ENCODE data around the gene STEAP3. TPM values are rescaled to one million over a fixed set of nuclear protein-coding genes. Genes with fewer than 3 reads are reported as not detected.

Gene STEAP3
- total RNA-seq, 2 experiments from 2014 or later: 0.19 TPM; not detected in 1

GRCh38 chr2:119240311-119241204 is 16.9 kb downstream of the STEAP3 start:
- POLR2A ChIA-PET: no interaction called here
- peaks cover 3% of the 10 kb centered on the region for H3K27me3 Mint-ChIP-seq
- no peak overlapping the region for H3K27ac Mint-ChIP-seq
- H3K9me3 Mint-ChIP-seq: no peaks in the 10 kb centered on the region
- DNase-seq: no peak
- no peaks in the 10 kb centered on the region for H3K36me3 Mint-ChIP-seq
- H3K4me1 Mint-ChIP-seq: no peaks in the 10 kb centered on the region
- no peak overlapping the region for H3K4me3 Mint-ChIP-seq
- ATAC-seq (ENCODE audit: low read depth): no peak

GRCh38 chr2:119241205-119241532 is 17.5 kb downstream of the STEAP3 start:
- Mint-ChIP-seq H3K36me3 (no peaks in the 10 kb centered on the region), H3K4me1 (no peaks in the 10 kb centered on the region), H3K27me3 (peaks cover 1% of the 10 kb centered on the region), H3K9me3 (no peaks in the 10 kb centered on the region), H3K4me3 (no peak overlapping the region), H3K27ac (no peak overlapping the region)
- no peak for DNase-seq
- ATAC-seq (ENCODE audit: low read depth): no peak
- POLR2A ChIA-PET: no interaction called here

GRCh38 chr2:119242276-119243119 is 18.9 kb downstream of the STEAP3 start:
- no peak for DNase-seq
- no peak for ATAC-seq (ENCODE audit: low read depth)
- H3K9me3 Mint-ChIP-seq: no peaks in the 10 kb centered on the region
- H3K4me1 Mint-ChIP-seq: no peaks in the 10 kb centered on the region
- H3K27me3 Mint-ChIP-seq: peaks cover 1% of the 10 kb centered on the region
- POLR2A ChIA-PET: no interaction called here
- H3K36me3 Mint-ChIP-seq: no peaks in the 10 kb centered on the region
- H3K4me3 Mint-ChIP-seq: no peak overlapping the region
- no peak overlapping the region for H3K27ac Mint-ChIP-seq

DNA sequence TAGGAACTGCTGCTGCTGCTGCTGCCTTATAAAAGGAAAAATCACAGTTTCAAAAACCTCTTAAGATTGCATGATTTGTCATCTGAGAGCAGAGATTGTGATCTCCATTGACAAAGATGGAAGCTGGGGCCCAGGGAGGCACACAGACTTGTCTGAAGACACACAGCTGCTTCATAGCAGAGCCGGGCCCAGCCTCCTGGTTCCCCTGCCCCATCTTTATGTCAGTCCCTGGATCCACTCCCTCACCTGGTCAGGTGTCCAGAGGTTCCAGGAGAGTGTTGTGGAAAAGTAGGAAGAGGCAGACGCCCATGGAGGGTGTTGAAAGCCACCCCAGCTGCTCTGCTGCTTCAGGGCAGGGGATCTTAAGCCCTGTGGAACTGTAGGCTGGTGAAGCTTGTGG is 20.0 kb downstream of the STEAP3 start:
- ATAC-seq (ENCODE audit: low read depth): no peak
- Mint-ChIP-seq H3K9me3 (no peaks in the 10 kb centered on the region), H3K4me1 (no peaks in the 10 kb centered on the region), H3K36me3 (no peaks in the 10 kb centered on the region), H3K27me3 (peaks cover 1% of the 10 kb centered on the region), H3K4me3 (no peak overlapping the region), H3K27ac (no peak overlapping the region)
- DNase-seq: no peak
- POLR2A ChIA-PET: no interaction called here

DNA sequence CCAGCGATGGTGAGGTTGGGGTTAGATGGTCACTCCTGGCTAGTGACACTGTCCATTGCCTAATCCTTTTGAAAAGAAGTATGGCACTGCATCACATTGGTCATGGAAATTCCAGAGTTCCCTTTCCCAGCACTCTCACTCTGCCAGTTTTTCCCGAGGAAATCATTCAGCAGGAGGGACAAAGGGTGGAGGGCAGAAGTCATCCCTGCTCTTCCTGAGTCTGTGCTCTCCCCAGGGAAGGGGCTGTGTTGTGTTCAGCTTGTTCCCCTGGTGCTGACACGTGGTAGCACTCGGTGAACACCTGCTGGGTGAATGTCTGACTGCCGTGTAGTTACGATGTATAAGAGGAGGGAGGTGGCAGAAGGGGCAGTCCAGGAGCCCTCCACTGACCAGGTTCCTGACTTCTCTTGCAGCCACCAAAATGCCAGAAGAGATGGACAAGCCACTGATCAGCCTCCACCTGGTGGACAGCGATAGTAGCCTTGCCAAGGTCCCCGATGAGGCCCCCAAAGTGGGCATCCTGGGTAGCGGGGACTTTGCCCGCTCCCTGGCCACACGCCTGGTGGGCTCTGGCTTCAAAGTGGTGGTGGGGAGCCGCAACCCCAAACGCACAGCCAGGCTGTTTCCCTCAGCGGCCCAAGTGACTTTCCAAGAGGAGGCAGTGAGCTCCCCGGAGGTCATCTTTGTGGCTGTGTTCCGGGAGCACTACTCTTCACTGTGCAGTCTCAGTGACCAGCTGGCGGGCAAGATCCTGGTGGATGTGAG is 21.6 kb downstream of the STEAP3 start:
- Mint-ChIP-seq H3K4me1 (no peaks in the 10 kb centered on the region), H3K36me3 (no peaks in the 10 kb centered on the region), H3K27me3 (no peaks in the 10 kb centered on the region), H3K9me3 (no peaks in the 10 kb centered on the region), H3K4me3 (no peak overlapping the region), H3K27ac (no peak overlapping the region)
- ATAC-seq (ENCODE audit: low read depth) (no peak), DNase-seq (no peak)
- POLR2A ChIA-PET: no interaction called here

DNA sequence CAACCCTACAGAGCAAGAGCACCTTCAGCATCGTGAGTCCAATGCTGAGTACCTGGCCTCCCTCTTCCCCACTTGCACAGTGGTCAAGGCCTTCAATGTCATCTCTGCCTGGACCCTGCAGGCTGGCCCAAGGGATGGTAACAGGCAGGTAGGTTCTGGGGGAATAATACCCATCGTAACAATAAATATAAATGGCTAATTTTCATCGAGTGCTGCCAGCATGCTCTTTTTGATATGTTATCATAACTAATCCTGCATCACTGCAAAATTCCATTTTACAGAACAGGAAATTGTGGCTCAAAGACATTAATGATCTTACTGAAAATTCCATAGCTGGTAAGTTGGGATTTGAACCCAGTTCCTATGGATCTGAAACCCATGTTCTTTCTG is 22.2 kb downstream of the STEAP3 start:
- H3K36me3 Mint-ChIP-seq: no peaks in the 10 kb centered on the region
- no peaks in the 10 kb centered on the region for H3K9me3 Mint-ChIP-seq
- H3K4me1 Mint-ChIP-seq: no peaks in the 10 kb centered on the region
- no peaks in the 10 kb centered on the region for H3K27me3 Mint-ChIP-seq
- ATAC-seq (ENCODE audit: low read depth) (no peak), DNase-seq (no peak)
- no peak overlapping the region for H3K4me3 Mint-ChIP-seq
- no peak overlapping the region for H3K27ac Mint-ChIP-seq
- POLR2A ChIA-PET: no interaction called here

- no peaks in the 10 kb centered on the region for H3K36me3 Mint-ChIP-seq
- H3K9me3 Mint-ChIP-seq: no peaks in the 10 kb centered on the region
- POLR2A ChIA-PET: no interaction called here
- no peak overlapping the region for H3K4me3 Mint-ChIP-seq
- no peak for ATAC-seq (ENCODE audit: low read depth)
- no peak overlapping the region for H3K27ac Mint-ChIP-seq
- H3K27me3 Mint-ChIP-seq: no peaks in the 10 kb centered on the region
- H3K4me1 Mint-ChIP-seq: no peaks in the 10 kb centered on the region
- DNase-seq: no peak
Observed at GRCh38 chr2:119246884-119247843, 23.5 kb downstream of the STEAP3 start.

GRCh38 chr2:119247844-119248271 is 24.2 kb downstream of the STEAP3 start:
- DNase-seq: no peak
- H3K27me3 Mint-ChIP-seq: no peaks in the 10 kb centered on the region
- H3K4me1 Mint-ChIP-seq: no peaks in the 10 kb centered on the region
- H3K36me3 Mint-ChIP-seq: no peaks in the 10 kb centered on the region
- ATAC-seq (ENCODE audit: low read depth): no peak
- H3K4me3 Mint-ChIP-seq: no peak overlapping the region
- H3K27ac Mint-ChIP-seq: no peak overlapping the region
- POLR2A ChIA-PET: no interaction called here
- no peaks in the 10 kb centered on the region for H3K9me3 Mint-ChIP-seq

DNA sequence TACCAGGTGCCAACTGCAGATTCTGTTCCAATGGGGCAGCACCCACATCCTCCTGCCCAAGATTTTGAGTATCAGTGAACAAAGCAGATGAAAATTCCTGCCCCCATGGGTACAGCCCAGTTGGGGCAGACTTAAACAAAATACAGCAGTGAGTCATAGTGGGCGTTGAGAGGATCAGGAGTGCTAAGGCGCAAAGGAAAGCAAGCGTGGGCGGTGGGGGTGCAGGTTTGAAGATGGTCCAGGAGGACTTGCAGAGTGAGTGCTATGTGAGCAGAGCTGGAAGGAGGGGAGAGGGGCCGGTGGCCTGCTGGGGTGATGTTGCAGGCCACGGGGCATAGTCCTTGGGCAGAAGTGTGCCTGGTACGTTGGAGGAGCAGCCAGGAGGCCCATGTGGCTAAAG is 24.7 kb downstream of the STEAP3 start:
- no peaks in the 10 kb centered on the region for H3K27me3 Mint-ChIP-seq
- H3K4me3 Mint-ChIP-seq: no peak overlapping the region
- no peaks in the 10 kb centered on the region for H3K9me3 Mint-ChIP-seq
- POLR2A ChIA-PET: no interaction called here
- DNase-seq (no peak), ATAC-seq (ENCODE audit: low read depth) (no peak)
- H3K36me3 Mint-ChIP-seq: no peaks in the 10 kb centered on the region
- H3K27ac Mint-ChIP-seq: no peak overlapping the region
- no peaks in the 10 kb centered on the region for H3K4me1 Mint-ChIP-seq

DNA sequence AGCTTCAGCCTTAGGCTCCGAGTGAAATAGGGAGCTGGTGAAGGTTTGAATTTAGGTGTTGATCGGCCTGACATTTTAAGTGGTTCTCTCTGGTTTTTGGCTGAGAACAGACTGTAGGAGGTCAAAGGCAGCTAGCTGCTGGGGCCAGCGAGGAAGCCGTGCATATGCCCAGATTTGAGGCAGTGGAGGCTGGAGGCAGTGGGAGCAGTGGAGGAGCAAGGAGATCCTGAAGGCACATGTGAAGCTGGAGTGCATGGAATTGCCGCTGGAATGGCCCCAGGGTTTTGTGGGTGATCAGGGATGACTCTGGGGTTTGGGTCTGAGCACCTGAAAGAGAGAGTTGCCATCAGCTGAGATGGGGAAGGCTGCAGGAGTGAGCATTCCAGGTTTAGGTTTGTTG is 25.1 kb downstream of the STEAP3 start:
- no peaks in the 10 kb centered on the region for H3K4me1 Mint-ChIP-seq

DNA sequence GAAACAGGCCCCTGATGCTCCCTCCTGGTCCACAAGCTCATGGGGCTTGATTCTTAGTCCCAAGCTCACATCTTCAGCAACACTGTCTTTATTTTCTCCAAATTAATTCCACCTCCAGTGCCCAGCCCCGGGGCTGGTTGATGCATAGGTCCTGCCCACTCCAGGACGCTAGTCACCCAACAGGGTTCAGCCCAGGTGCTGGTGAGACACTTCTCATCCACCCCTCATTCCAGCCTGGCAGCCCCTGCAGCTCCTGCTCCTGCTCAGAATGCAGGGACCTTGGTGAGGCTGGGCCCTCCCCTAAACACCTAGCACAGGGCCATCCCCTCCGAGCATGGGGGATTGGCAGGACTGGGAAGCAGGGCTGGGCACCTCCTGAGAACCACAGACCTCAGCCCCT is 25.7 kb downstream of the STEAP3 start:
- no peaks in the 10 kb centered on the region for H3K36me3 Mint-ChIP-seq
- no peak overlapping the region for H3K27ac Mint-ChIP-seq
- H3K4me1 Mint-ChIP-seq: no peaks in the 10 kb centered on the region
- ATAC-seq (ENCODE audit: low read depth): no peak
- H3K9me3 Mint-ChIP-seq: no peaks in the 10 kb centered on the region
- no peaks in the 10 kb centered on the region for H3K27me3 Mint-ChIP-seq
- DNase-seq: no peak
- POLR2A ChIA-PET: no interaction called here
- H3K4me3 Mint-ChIP-seq: no peak overlapping the region

More for the DNA sequence above, 25.1 kb downstream of the STEAP3 start:
- Mint-ChIP-seq H3K9me3 (no peaks in the 10 kb centered on the region), H3K27ac (no peak overlapping the region), H3K36me3 (no peaks in the 10 kb centered on the region), H3K4me3 (no peak overlapping the region), H3K27me3 (no peaks in the 10 kb centered on the region)
- no peak for DNase-seq
- POLR2A ChIA-PET: no interaction called here
- no peak for ATAC-seq (ENCODE audit: low read depth)

GRCh38 chr2:119249855-119250717 is 26.5 kb downstream of the STEAP3 start:
- Mint-ChIP-seq H3K4me3 (no peak overlapping the region), H3K36me3 (no peaks in the 10 kb centered on the region), H3K9me3 (no peaks in the 10 kb centered on the region), H3K4me1 (no peaks in the 10 kb centered on the region), H3K27me3 (no peaks in the 10 kb centered on the region), H3K27ac (no peak overlapping the region)
- ATAC-seq (ENCODE audit: low read depth): no peak
- POLR2A ChIA-PET: no interaction called here
- no peak for DNase-seq
